Measurements from ENCODE around the gene GASK1A.

GASK1A gene

GRCh38 chr3:42942693-42943092, 36.4 kb upstream of the GASK1A start:
- DNase-seq (ENCODE audit: low read depth in 2 of 2) = no peak
- TF ChIP-seq, protein P1, sequence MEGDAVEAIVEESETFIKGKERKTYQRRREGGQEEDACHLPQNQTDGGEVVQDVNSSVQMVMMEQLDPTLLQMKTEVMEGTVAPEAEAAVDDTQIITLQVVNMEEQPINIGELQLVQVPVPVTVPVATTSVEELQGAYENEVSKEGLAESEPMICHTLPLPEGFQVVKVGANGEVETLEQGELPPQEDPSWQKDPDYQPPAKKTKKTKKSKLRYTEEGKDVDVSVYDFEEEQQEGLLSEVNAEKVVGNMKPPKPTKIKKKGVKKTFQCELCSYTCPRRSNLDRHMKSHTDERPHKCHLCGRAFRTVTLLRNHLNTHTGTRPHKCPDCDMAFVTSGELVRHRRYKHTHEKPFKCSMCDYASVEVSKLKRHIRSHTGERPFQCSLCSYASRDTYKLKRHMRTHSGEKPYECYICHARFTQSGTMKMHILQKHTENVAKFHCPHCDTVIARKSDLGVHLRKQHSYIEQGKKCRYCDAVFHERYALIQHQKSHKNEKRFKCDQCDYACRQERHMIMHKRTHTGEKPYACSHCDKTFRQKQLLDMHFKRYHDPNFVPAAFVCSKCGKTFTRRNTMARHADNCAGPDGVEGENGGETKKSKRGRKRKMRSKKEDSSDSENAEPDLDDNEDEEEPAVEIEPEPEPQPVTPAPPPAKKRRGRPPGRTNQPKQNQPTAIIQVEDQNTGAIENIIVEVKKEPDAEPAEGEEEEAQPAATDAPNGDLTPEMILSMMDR (IDR thresholded peaks at IDR 0.05; ENCODE audit: low read depth, low read length) = no peak
- H3K4me3 ChIP-seq (replicated peaks in 1 of 2; ENCODE audit: low read depth in 2 of 2, low read length in 2 of 2) = no peak overlapping the region

DNA sequence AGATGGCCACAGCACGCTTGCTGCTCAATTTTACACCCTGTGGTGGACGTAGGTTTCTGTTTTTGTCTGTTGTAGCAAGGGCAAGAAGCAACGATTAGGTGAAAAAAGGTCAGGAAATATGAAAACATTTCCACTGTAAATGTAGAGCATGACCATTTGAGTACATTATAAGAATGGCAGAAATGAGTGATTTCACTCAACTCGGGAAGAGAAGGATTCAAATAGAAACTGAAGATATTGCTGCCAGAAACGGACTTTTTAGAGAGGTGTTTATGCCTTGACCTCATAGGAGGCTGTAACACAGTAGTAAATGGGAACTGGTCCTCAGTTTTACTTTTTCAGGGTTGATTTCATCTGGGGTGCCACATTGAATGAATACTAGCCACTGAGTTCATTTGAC, 33.1 kb upstream of the GASK1A start:
- no peak for DNase-seq (ENCODE audit: low read depth in 2 of 2)
- H3K4me3 ChIP-seq (replicated peaks in 1 of 2; ENCODE audit: low read depth in 2 of 2, low read length in 2 of 2) = no peak overlapping the region
- TF ChIP-seq, protein P1 (IDR thresholded peaks at IDR 0.05; ENCODE audit: low read depth, low read length) = no peak

DNA sequence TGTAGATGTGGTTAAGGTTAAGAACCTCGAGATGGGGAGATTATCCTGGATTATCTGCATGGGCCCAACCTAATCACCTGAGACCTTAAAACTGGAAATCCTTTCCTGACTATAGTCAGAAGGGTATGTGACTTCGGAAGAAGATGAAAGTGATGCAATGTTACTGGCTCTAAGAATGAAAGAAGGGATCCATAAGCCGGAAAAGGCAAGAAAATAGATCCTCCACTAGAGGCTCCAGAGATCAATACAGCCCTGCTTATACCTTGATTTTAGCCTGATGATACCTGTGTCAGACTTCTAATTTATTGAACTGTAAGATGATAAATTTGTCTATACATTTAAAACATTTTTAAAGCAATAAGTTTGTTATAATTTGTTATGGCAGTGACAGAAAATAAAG, 21.5 kb upstream of the GASK1A start:
- no peak for DNase-seq (ENCODE audit: low read depth in 2 of 2)
- TF ChIP-seq, protein P1 (IDR thresholded peaks at IDR 0.05; ENCODE audit: low read depth, low read length) = no peak
- H3K4me3 ChIP-seq (replicated peaks in 1 of 2; ENCODE audit: low read depth in 2 of 2, low read length in 2 of 2) = no peak overlapping the region

DNA sequence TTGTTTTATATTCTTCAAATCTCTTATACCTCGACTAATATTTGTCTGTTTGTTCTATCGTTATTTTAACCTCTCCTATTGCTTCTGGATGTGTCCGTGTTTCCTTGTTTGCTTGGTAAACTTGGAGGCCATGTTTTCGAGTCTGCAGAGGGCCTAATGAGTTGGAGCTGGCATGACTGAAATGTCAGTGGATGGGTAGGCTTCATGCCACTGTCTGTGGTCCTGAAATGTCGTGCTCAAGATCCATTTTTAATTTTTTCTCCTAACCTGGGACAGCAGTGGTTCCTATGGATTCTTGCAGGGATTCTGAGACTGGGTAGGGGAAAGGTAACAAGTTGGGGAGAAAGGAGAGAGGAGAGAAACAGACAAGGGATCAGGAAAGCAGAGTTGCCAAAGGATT, 18.8 kb upstream of the GASK1A start:
- H3K4me3 ChIP-seq (replicated peaks in 1 of 2; ENCODE audit: low read depth in 2 of 2, low read length in 2 of 2) = no peak overlapping the region
- TF ChIP-seq, protein P1 (IDR thresholded peaks at IDR 0.05; ENCODE audit: low read depth, low read length) = no peak
- DNase-seq (ENCODE audit: low read depth in 2 of 2) = peak; percentile 9 to 18

DNA sequence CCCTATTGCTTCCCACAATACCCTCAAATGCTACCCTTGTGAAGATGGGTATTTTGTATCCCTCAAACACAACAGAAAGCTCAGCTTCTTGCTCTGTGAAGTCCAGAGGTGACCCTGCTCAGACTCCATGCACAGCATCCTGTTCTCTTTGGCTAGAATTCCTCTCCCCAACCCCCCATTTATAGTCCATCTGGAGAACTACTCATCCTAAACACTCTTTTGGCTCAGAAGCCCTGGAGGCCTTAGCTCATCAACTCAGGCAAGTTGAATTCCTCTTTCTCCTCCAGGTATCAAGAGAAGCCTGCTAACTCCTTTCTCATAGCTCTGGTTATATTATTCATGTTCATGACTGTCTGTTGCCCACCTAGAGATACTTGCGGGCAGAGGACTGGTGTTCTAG, 18.3 kb upstream of the GASK1A start:
- no peak for DNase-seq (ENCODE audit: low read depth in 2 of 2)
- H3K4me3 ChIP-seq (replicated peaks in 1 of 2; ENCODE audit: low read depth in 2 of 2, low read length in 2 of 2) = no peak overlapping the region
- TF ChIP-seq, protein P1 (IDR thresholded peaks at IDR 0.05; ENCODE audit: low read depth, low read length) = no peak

DNA sequence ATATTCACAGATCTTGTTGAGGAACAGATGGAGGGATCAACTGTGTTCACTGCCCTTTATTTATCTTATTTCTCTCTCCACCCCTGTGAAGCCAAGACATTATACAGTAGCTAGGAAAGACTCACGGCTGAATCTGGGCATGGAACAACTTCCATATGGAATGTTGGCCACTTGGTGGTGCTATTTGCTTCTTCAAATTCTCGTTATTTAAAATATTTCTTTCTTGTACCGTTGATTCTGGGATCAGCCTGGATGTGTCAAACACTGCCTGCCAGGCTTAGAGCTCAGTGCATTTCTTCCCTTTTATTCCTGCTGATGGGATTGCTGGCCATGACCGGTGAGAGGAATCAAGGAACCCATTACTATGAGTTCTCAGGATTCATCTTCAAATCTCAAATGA, 17.5 kb upstream of the GASK1A start:
- DNase-seq (ENCODE audit: low read depth in 2 of 2) = peak; percentile 73 to 75
- H3K4me3 ChIP-seq (replicated peaks in 1 of 2; ENCODE audit: low read depth in 2 of 2, low read length in 2 of 2) = no peak overlapping the region
- TF ChIP-seq, protein P1 (IDR thresholded peaks at IDR 0.05; ENCODE audit: low read depth, low read length) = peak; percentile 51

DNA sequence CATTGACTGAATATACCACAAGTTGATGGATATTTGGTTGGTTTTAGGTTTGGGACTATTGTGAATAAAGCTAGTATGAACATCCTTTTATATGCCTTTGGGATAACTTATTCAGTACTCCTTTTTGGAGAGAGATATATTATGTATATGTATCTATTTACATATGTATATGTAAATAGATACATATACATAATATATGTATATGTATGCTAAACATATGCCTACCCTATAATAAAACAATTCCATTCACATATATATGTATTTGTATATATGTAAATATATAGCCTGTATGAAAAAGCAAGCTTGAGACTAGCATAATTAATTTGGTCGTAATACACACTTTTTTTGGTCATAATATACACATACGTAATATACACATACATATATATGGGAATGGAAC, 15.8 kb upstream of the GASK1A start:
- TF ChIP-seq, protein P1 (IDR thresholded peaks at IDR 0.05; ENCODE audit: low read depth, low read length) = no peak
- DNase-seq (ENCODE audit: low read depth in 2 of 2) = no peak
- no peak overlapping the region for H3K4me3 ChIP-seq (replicated peaks in 1 of 2; ENCODE audit: low read depth in 2 of 2, low read length in 2 of 2)
